Endodermal cell (in vitro differentiated cells): ENCODE results near the gene PTPRS. TPM values are rescaled to one million over a fixed set of nuclear protein-coding genes. Genes with fewer than 3 reads are reported as not detected.
A peak's percentile ranks its signal among the peaks of the same experiment; 100 is the strongest.

Experiments used
- DNase-seq: peaks from one replicate; pipeline ENCODE4 v3.0.0-alpha.2; 2017
- H3K27ac ChIP-seq: 2 replicates; pipeline ENCODE4 v1.5.1; 2013; ENCODE audit warnings: mild to moderate bottlenecking, low read depth, low read length, moderate library complexity
- H3K27me3 ChIP-seq: 2 replicates; pipeline ENCODE4 v1.6.1; 2013; ENCODE audit warnings: mild to moderate bottlenecking, low read length, moderate library complexity; ENCODE audit not compliant: insufficient read depth, control insufficient read depth, poor library complexity, severe bottlenecking
- H3K36me3 ChIP-seq: 2 replicates; pipeline ENCODE4 v1.7.0; 2013; ENCODE audit warnings: mild to moderate bottlenecking, low read length, moderate library complexity; ENCODE audit not compliant: control insufficient read depth, insufficient read depth
- H3K4me1 ChIP-seq: one replicate; pipeline ENCODE4 v1.7.0; 2013; ENCODE audit warnings: low read length; ENCODE audit not compliant: control insufficient read depth, insufficient read depth
- H3K4me3 ChIP-seq: 2 replicates; pipeline ENCODE4 v1.5.1; 2013; ENCODE audit warnings: mild to moderate bottlenecking, low read length, moderate library complexity
- H3K9ac ChIP-seq: 2 replicates; pipeline ENCODE4 v1.6.1; 2013; ENCODE audit warnings: mild to moderate bottlenecking, low read length, moderate library complexity; ENCODE audit not compliant: poor library complexity, severe bottlenecking; ENCODE audit errors: extremely low read depth
- H3K9me3 ChIP-seq: 2 replicates; pipeline ENCODE4 v1.6.1; 2013; ENCODE audit warnings: mild to moderate bottlenecking, low read length, moderate library complexity; ENCODE audit not compliant: control insufficient read depth
- H3K27ac Mint-ChIP-seq: 2 replicates; pipeline ENCODE4 v1.8.0; 2020; ENCODE audit warnings: mixed read lengths
- H3K27me3 Mint-ChIP-seq: 2 replicates; pipeline ENCODE4 v1.8.0; 2021; ENCODE audit warnings: mild to moderate bottlenecking, mixed read lengths; ENCODE audit not compliant: insufficient read depth
- H3K36me3 Mint-ChIP-seq: 2 replicates; pipeline ENCODE4 v1.8.0; 2020; ENCODE audit warnings: low read depth, mixed read lengths
- H3K4me1 Mint-ChIP-seq: 2 replicates; pipeline ENCODE4 v1.8.0; 2020; ENCODE audit warnings: mixed read lengths
- H3K4me3 Mint-ChIP-seq: 2 replicates; pipeline ENCODE4 v1.8.0; 2020; ENCODE audit warnings: mild to moderate bottlenecking, moderate library complexity, mixed read lengths
- H3K9me3 Mint-ChIP-seq: 2 replicates; pipeline ENCODE4 v1.8.0; 2020; ENCODE audit warnings: mild to moderate bottlenecking, mixed read lengths
- WGBS, 2 experiments: methylation state at CpG; one replicate each; pipeline versions ENCODE4 v1.1.5 to v1.1.7; 2013; ENCODE audit warnings: missing lambda C conversion rate in 2 of 2, mixed read lengths in 1 of 2; ENCODE audit not compliant: insufficient coverage in 1 of 2, insufficient read length in 1 of 2; 5-methylcytosine and 5-hydroxymethylcytosine counted together
- total RNA-seq, 2 donors: library from RNA; stranded (reverse); fragmentation: NEBNext Ultra II Directional in 1 of 2; extraction: Animal tissue kit (Norgen Biotek cat#: 25700) in 1 of 2; gene quantifications; 2 replicates in 1 of 2; 3 replicates in 1 of 2; pipeline ENCODE4 v1.2.1, GENCODE V29; 2021
- TF ChIP-seq, protein P1 (sequence below): fragments of 200-600 bp; sonication (generic); conservative IDR thresholded peaks from 2 replicates; pipeline ENCODE4 v1.5.0; 2021; ENCODE audit warnings: antibody characterized with exemption, mild to moderate bottlenecking

The PTPRS gene
- total RNA-seq, 2 donors from 2014 or later = 226 to 248 TPM

DNA sequence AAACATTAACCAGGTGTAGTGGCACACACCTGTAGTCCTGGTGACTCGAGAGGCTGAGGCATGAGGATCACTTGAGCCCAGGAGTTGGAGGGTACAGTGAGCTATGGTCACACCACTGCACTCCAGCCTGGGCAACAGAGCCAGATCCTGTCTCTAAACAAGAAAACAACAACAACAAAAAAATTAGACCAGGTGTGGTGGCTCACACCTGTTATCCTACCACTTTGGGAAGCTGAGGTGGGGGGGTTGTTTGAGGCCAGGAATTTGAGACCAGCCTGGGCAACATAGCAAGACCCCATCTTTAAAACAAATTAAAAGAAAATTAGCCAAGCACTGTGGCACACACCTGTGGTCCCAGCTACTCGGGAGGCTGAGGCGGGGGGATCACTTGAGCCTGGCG, 20.8 kb upstream of the PTPRS start:
- H3K4me1 ChIP-seq = no peaks in the 10 kb centered on the region
- H3K9me3 ChIP-seq = no peaks in the 10 kb centered on the region
- Mint-ChIP-seq H3K36me3 (no peaks in the 10 kb centered on the region), H3K27me3 (peaks cover 39% of the 10 kb centered on the region), H3K9me3 (no peaks in the 10 kb centered on the region), H3K4me1 (no peaks in the 10 kb centered on the region), H3K27ac (no peak overlapping the region), H3K4me3 (no peak overlapping the region)
- TF ChIP-seq, protein P1, sequence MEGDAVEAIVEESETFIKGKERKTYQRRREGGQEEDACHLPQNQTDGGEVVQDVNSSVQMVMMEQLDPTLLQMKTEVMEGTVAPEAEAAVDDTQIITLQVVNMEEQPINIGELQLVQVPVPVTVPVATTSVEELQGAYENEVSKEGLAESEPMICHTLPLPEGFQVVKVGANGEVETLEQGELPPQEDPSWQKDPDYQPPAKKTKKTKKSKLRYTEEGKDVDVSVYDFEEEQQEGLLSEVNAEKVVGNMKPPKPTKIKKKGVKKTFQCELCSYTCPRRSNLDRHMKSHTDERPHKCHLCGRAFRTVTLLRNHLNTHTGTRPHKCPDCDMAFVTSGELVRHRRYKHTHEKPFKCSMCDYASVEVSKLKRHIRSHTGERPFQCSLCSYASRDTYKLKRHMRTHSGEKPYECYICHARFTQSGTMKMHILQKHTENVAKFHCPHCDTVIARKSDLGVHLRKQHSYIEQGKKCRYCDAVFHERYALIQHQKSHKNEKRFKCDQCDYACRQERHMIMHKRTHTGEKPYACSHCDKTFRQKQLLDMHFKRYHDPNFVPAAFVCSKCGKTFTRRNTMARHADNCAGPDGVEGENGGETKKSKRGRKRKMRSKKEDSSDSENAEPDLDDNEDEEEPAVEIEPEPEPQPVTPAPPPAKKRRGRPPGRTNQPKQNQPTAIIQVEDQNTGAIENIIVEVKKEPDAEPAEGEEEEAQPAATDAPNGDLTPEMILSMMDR = no peak
- no peaks in the 10 kb centered on the region for H3K36me3 ChIP-seq
- H3K27ac ChIP-seq = no peak overlapping the region
- no peak for DNase-seq
- H3K9ac ChIP-seq = no peak overlapping the region
- H3K4me3 ChIP-seq = no peak overlapping the region
- H3K27me3 ChIP-seq = no peaks in the 10 kb centered on the region
- WGBS, 2 experiments = 96 to 100% methylated on average over 1 to 4 of the region's 4 CpGs

DNA sequence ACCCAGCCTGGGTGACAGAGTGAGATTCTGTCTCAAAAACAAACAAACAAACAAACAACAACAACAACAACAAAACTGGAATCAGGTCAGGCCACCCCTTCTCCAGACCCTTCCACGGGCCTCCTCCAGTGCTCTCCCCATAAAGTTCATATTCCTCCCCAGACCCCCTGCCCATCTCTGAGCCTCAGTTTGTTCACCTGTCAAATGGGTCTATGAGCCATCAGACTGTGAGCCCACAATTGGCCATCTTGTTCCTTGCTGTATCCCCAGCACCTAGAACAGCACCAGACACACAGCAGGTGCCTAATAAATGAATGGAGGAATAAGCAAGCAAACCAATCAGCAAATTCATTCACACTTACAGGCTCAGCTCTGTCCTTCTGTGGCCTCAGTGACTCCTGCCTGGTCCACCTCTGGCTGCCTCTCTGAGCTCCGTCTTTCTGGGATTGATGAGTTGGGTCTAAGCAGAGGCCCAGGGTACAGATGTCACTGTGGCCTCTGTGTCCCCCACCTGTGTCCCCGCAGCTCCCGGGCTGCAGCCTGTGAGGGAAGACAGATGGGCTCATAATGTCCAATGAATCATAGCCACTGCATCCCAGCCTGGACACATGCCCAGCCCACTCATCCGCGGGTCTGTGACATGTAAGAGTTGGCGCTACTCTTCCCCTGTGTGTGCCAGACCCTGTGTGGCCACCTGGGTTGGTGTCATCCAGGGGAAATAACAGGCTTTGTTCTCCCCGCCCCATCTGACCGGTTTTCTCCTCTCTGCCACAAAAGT, 19.6 kb upstream of the PTPRS start:
- DNase-seq = no peak
- TF ChIP-seq, protein P1 = no peak
- H3K9ac ChIP-seq = no peak overlapping the region
- no peaks in the 10 kb centered on the region for H3K9me3 ChIP-seq
- peaks cover 48% of the 10 kb centered on the region for H3K27me3 Mint-ChIP-seq
- H3K27ac Mint-ChIP-seq = no peak overlapping the region
- H3K36me3 Mint-ChIP-seq = no peaks in the 10 kb centered on the region
- no peak overlapping the region for H3K4me3 Mint-ChIP-seq
- H3K27ac ChIP-seq = no peak overlapping the region
- no peaks in the 10 kb centered on the region for H3K36me3 ChIP-seq
- H3K4me3 ChIP-seq = no peak overlapping the region
- 75 to 85% methylated on average over 4 to 9 of the region's 9 CpGs for WGBS, 2 experiments
- H3K27me3 ChIP-seq = no peaks in the 10 kb centered on the region
- H3K4me1 ChIP-seq = no peaks in the 10 kb centered on the region
- H3K9me3 Mint-ChIP-seq = no peaks in the 10 kb centered on the region
- no peaks in the 10 kb centered on the region for H3K4me1 Mint-ChIP-seq

DNA sequence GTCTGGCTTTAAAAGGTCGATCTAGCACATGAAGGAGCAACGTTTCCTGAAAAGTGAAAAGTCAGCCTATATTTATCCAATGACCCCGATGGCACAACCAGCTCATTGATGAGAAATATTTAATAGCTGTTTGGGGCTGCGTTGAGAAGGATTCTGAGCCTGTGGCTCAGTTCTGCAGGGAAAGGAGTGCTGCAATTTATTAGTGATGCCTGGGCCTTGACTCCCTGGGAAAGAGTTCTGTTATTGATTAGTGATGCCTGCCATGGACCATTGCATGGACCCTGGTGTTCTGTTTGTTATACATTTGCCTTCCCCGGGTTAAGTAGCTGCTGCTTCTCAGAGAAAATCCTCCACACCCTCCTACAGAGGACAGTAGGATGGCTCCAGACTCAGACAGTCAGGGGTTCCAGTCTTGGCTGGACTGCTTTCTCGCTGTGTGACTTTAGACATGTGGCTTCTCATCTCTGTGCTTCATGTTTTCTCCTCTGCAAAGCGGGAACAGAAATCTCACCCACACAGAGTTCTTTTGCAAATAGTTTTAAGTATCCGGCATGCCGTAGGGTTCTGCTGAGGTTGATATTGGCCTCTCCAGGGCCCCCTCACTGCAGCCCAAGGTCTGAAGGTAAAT, 17.7 kb upstream of the PTPRS start:
- peak; percentile 62 for DNase-seq
- Histone ChIP-seq H3K4me1 (no peaks in the 10 kb centered on the region), H3K4me3 (no peak overlapping the region), H3K27ac (no peak overlapping the region), H3K9me3 (no peaks in the 10 kb centered on the region), H3K27me3 (no peaks in the 10 kb centered on the region), H3K36me3 (no peaks in the 10 kb centered on the region), H3K9ac (no peak overlapping the region)
- WGBS, 2 experiments = 67 to 72% methylated on average over 9 of the region's 9 CpGs
- peaks cover 51% of the 10 kb centered on the region for H3K27me3 Mint-ChIP-seq
- no peaks in the 10 kb centered on the region for H3K36me3 Mint-ChIP-seq
- no peak overlapping the region for H3K27ac Mint-ChIP-seq
- no peaks in the 10 kb centered on the region for H3K9me3 Mint-ChIP-seq
- H3K4me3 Mint-ChIP-seq = no peak overlapping the region
- H3K4me1 Mint-ChIP-seq = no peaks in the 10 kb centered on the region
- TF ChIP-seq, protein P1 = no peak
